Naive thymus-derived CD8-positive, alpha-beta T cell (primary cell): Measurements from ENCODE around the gene DOLK. TPM values are rescaled to one million over a fixed set of nuclear protein-coding genes. Genes with fewer than 3 reads are reported as not detected.
"Not testable (repeated sequence)": the region's sequence is repeated elsewhere in the genome, so short reads cannot be mapped to it uniquely, and the experiment has no call there.

Source experiments
- ATAC-seq, 2 donors: fragments of 150-1000 bp; cut with Tn5 transposase in 1 of 2; sonication (Bioruptor Pico), chemical (Tn5 transposase) in 1 of 2; 1 replicate in 1 of 2; 2 replicates in 1 of 2; pipeline ENCODE4 v1.10.0; 2021; ENCODE audit warnings: mild to moderate bottlenecking in 2 of 2, moderate library complexity in 2 of 2
- POLR2A ChIA-PET: fragments of 350-600 bp; sonication (Branson Sonifier 250); formaldehyde crosslinking; loops from one replicate; lab custom pipeline; 2021; ENCODE audit warnings: antibody characterized with exemption; lab: Charles Lee
- DNase-seq, 10 donors: peaks; one replicate each; pipeline versions ENCODE4 v3.0.0 to v3.0.0-alpha.2; 2020 to 2022
- H3K27ac Mint-ChIP-seq, 10 donors: one replicate each; pipeline ENCODE4 v1.8.0; 2020 to 2022; ENCODE audit warnings: mild to moderate bottlenecking in 10 of 10, mixed read lengths in 10 of 10, moderate library complexity in 4 of 10, inconsistent platforms in 1 of 10
- H3K27me3 Mint-ChIP-seq, 5 donors: one replicate each; pipeline ENCODE4 v1.8.0; 2021 to 2022; ENCODE audit warnings: mixed read lengths in 5 of 5
- H3K36me3 Mint-ChIP-seq, 3 donors: one replicate each; pipeline ENCODE4 v1.8.0; 2020 to 2022; ENCODE audit warnings: mixed read lengths in 3 of 3, mild to moderate bottlenecking in 2 of 3, inconsistent platforms in 1 of 3
- H3K4me1 Mint-ChIP-seq, 4 donors: one replicate each; pipeline ENCODE4 v1.8.0; 2021 to 2022; ENCODE audit warnings: mixed read lengths in 4 of 4
- H3K4me3 Mint-ChIP-seq, 10 donors: one replicate each; pipeline ENCODE4 v1.8.0; 2020 to 2022; ENCODE audit warnings: mild to moderate bottlenecking in 10 of 10, mixed read lengths in 10 of 10, moderate library complexity in 6 of 10, inconsistent platforms in 1 of 10
- H3K9me3 Mint-ChIP-seq, 9 donors: one replicate each; pipeline ENCODE4 v1.8.0; 2020 to 2022; ENCODE audit warnings: mixed read lengths in 9 of 9, mild to moderate bottlenecking in 3 of 9, inconsistent platforms in 1 of 9, moderate library complexity in 1 of 9
- polyA plus RNA-seq, 3 donors: library from polyadenylated mRNA; unstranded; fragments of 300-500 nt; fragmentation: Illumina TruSeq; gene quantifications; one replicate each; pipeline ENCODE4 v1.2.3, GENCODE V29; 2021
- total RNA-seq, 8 experiments: library from RNA in 2 of 8; stranded (reverse) in 2 of 8; gene quantifications; one replicate each; pipeline ENCODE4 v1.2.3 and lab custom pipeline; 2021 to 2026

DOLK gene
- total and polyA plus RNA-seq, 5 experiments from 2014 or later, result 9.0 to 11.1 (median 9.2) TPM

DNA sequence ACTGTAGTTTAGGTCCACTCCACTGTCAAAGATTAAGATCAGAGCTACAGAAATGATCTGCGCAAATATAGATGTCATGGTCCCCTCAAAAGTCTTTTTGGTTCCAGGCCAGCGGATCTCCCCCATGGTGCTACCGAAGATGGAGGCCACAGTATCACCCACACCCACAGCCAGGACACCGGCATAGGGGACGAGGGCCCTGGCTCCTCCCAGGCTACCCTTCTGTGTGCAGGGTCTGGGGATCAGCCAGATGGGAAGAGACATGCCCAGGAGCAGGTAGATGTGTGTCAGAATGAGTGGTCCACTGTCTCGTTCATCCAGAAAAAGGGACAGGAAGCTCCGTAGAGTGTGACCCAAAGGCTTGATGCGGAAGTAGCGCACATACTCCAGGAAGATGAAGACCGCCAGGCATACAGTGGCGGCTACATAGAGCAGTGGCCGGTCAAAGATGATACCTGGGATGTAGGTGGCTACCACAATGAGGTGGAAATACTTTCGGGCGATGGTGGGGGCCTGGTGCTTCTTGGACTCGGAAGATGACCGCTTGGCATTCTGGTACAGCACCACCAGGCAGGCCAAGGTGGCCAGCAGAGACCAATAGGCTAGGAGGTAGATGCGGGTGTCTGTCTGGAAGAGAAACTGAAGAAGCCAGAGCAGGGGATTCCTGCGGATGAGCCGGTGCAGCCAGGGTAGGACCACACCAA, 1.5 kb downstream of the DOLK start:
- Mint-ChIP-seq H3K4me3 (peak overlapping the region; percentile 92 to 99 (median 98)), H3K27me3 (no peaks in the 10 kb centered on the region), H3K36me3 (peaks cover 0 to 10% (median 2%) of the 10 kb centered on the region in 3 donors), H3K9me3 (no peaks in the 10 kb centered on the region), H3K27ac (peak overlapping the region; percentile 86 to 100 (median 98)), H3K4me1 (peaks cover 17 to 49% (median 30%) of the 10 kb centered on the region in 4 donors)
- DNase-seq, result no peak
- ATAC-seq, result no peak
- POLR2A ChIA-PET, result interaction anchor here (0.6 kb wide), 1 partner anchor 360 kb away, joined by 3 read pairs; no protein-coding TSS in a partner anchor

DNA sequence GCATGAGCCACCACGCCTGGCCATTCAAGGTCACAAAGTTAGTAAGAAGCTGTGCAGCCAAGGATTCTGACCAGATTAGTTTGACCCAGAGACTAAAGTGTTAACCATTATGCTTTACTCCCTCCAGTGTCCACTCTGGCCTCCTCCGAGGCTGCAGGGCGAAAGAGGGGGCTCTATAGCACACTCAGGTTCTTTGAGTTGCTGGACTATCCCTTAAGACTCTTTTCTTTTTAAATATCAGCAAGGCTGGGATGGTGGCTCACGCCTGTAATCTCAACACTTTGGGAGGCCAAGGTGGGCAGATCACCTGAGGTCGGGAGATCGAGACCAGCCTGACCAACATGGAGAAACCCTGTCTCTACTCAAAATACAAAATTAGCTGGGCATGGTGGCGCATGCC, 2.4 kb downstream of the DOLK start:
- H3K27ac Mint-ChIP-seq, result peak overlapping the region in 2 of 10 donors; percentile 3 to 43
- POLR2A ChIA-PET, result interaction anchor here (0.6 kb wide), 1 partner anchor 359 kb away, joined by 3 read pairs; no protein-coding TSS in a partner anchor
- H3K4me1 Mint-ChIP-seq, result peaks cover 17 to 44% (median 29%) of the 10 kb centered on the region in 4 donors
- not testable (repeated sequence) for ATAC-seq, DNase-seq, H3K27me3 Mint-ChIP-seq, H3K36me3 Mint-ChIP-seq, H3K9me3 Mint-ChIP-seq
- H3K4me3 Mint-ChIP-seq, result peak overlapping the region in 3 of 10 donors; percentile 28 to 94 (median 41)

DNA sequence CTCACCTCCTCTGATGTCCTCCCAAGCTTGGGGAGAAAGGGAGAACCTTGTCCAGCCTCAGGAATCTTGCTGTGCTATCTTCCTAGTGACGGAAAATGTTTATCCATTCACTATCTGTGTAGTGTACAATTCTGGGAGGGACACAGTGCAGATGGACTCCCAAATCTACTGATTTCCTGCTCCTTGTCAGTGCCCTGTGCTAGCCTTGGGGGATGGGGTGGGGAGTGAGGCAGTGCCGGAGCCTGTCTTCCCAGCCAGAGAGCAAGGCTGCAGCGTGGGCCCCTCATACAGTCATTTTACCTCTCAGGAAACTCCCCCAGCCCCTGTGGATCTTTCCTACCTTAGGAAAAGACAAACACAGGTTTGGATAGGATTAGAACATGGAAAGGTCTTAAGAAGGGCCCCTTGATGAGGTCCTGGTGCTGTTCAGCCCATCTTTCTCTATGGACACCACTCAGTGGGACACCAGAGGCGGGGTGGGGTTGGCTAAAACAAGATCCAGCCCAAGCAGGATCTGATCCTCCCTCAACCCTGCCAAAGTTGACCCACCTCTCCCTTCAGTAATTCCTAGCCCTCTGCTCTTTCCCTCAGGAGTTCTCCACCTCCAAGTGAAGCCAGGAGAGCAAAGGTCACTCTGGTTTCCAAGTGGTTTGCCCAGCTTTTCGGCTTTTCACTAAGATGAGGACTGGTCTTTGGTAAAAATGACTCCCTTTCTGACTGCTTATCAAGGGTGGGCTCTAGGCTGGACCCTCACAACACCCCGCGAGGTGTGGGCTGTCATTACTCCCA, 3.4 kb downstream of the DOLK start:
- Mint-ChIP-seq H3K9me3 (no peaks in the 10 kb centered on the region), H3K27ac (peak overlapping the region in 3 of 10 donors; percentile 40 to 44 (median 43)), H3K27me3 (no peaks in the 10 kb centered on the region), H3K4me1 (peaks cover 17 to 39% (median 28%) of the 10 kb centered on the region in 4 donors), H3K36me3 (peaks cover 0 to 2% (median 2%) of the 10 kb centered on the region in 3 donors), H3K4me3 (peak overlapping the region in 1 of 10 donors; percentile 56)
- DNase-seq (no peak), ATAC-seq (no peak)
- POLR2A ChIA-PET, result interaction anchor here (0.8 kb wide), 1 partner anchor 16 kb away, joined by 3 read pairs; no protein-coding TSS in a partner anchor

DNA sequence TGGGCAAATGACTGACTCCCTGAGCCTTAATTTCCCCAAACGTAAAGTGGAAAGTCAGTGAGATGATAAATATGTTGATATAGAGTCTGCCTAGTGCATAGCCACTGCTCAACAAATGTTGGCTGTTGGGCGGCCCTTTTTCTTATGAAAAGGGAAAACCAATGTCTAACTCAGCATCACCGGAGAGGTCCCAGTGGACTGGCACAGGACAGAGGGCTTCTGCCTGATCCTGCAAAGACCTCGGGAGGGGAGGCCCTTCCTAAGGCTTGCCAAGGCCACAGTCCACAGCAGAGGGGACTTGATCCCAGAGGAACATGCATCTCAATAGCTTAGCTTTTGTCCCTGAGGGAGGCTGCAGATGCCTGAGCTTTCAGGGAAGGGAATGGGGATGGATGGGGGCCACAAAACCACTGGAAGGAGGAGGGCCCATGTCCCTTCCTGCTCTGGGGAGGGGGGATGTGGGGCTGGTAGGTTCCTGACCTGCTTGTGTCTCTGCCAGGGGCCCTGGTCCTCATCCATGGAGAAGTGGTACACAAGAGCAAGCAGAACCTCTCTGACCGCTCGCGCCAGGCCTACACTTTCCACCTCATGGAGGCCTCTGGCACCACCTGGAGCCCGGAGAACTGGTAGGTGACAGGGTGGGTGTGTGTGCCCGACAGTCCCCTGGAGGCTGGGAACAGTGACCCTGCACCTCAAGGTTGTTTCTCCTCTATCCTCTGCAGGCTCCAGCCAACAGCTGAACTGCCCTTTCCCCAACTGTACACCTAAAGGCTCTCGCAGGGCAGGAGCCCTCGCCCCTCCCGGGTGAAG, 6.3 kb downstream of the DOLK start:
- DNase-seq (no peak), ATAC-seq (no peak)
- POLR2A ChIA-PET, result interaction anchor here (0.5 kb wide), 1 partner anchor 123 kb away, joined by 4 read pairs; the partner anchor contains the start of gene ENDOG
- H3K4me1 Mint-ChIP-seq, result peaks cover 7 to 23% (median 8%) of the 10 kb centered on the region in 4 donors
- no peaks in the 10 kb centered on the region for H3K27me3 Mint-ChIP-seq
- H3K4me3 Mint-ChIP-seq, result no peak overlapping the region
- no peaks in the 10 kb centered on the region for H3K9me3 Mint-ChIP-seq
- H3K27ac Mint-ChIP-seq, result no peak overlapping the region
- peaks cover 0 to 2% (median 2%) of the 10 kb centered on the region in 3 donors for H3K36me3 Mint-ChIP-seq

DNA sequence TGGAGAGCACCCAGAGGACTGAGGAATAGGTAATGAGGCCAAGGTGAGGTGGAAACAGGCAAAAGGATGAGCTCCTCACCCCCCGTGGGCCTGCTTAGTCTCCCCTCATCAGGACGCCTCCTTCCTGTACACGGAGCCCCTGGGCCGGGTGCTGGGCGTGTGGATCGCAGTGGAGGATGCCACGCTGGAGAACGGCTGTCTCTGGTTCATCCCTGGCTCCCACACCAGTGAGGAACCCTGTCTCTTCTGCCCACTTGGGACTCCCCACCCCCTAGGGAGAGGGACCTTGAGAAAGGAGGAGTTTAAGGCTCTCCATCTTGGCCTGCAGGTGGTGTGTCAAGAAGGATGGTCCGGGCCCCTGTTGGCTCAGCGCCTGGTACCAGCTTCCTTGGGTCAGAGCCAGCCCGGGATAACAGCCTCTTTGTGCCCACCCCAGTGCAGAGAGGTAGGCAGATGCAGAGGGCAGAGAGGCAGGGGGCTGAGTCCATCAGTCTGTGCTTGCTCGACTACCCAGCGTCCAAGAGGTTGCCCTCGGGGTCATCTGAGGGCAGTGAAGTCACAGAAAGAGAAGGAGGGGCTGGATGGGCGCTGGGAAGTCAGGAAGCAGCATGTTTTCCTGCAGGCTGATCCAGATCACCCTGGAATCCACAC, 7.0 kb downstream of the DOLK start:
- DNase-seq (no peak), ATAC-seq (no peak)
- Mint-ChIP-seq H3K9me3 (no peaks in the 10 kb centered on the region), H3K4me3 (no peak overlapping the region), H3K36me3 (peaks cover 0 to 2% (median 0%) of the 10 kb centered on the region in 3 donors), H3K27ac (no peak overlapping the region), H3K27me3 (no peaks in the 10 kb centered on the region), H3K4me1 (peaks cover 0 to 15% (median under 1%) of the 10 kb centered on the region in 4 donors)
- POLR2A ChIA-PET, result no interaction called here

DNA sequence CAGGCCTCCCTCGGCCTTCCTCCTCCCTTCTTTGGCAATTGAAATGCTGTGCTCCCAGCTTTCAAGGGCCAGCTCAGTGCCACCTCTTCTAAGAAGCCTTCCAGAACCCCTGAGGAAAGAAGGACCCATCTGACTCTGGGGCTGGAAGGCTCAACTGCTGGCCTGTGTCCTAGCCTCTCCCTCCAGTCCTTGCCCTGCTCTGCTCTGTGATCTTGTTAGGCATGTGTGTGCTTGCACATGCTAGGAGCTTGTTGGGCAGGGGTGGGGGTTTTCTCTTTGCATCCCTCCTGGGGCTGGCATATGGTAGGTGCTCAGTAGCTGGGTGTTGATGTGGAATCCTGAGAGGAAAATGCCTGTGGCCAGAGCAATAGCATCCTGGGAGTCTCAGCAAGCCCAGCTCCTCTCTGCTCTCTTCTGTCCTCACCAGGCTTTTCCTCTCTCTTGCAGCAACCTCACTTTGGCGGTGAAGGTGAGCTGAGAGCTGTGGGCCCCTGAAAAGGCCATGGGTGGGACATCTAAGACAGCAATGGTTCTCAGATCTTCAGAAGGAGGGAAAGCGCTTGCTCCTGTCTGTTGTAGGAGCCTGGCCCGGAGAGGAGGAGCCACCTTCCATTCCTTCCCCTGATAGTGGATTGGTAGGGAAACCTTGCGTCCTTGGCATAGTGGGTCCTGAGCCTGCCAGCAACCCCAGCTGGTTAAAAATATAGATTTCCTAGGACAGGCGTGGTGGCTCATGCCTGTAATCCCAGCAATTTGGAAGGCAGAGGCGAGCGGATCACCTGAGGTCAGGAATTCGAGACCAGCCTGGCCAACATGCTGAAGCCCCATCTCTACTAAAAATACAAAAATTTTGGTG, 9.9 kb downstream of the DOLK start:
- ATAC-seq (no peak), DNase-seq (no peak)
- no peaks in the 10 kb centered on the region for H3K9me3 Mint-ChIP-seq
- no peak overlapping the region for H3K4me3 Mint-ChIP-seq
- POLR2A ChIA-PET, result interaction anchor here (0.6 to 1.3 kb wide), 4 partner anchors 9 to 110 kb away, joined by 3 to 6 read pairs (median 4); no protein-coding TSS in a partner anchor
- no peak overlapping the region for H3K27ac Mint-ChIP-seq
- no peaks in the 10 kb centered on the region for H3K27me3 Mint-ChIP-seq
- no peaks in the 10 kb centered on the region for H3K36me3 Mint-ChIP-seq
- H3K4me1 Mint-ChIP-seq, result peaks cover 0 to 2% (median 0%) of the 10 kb centered on the region in 4 donors

DNA sequence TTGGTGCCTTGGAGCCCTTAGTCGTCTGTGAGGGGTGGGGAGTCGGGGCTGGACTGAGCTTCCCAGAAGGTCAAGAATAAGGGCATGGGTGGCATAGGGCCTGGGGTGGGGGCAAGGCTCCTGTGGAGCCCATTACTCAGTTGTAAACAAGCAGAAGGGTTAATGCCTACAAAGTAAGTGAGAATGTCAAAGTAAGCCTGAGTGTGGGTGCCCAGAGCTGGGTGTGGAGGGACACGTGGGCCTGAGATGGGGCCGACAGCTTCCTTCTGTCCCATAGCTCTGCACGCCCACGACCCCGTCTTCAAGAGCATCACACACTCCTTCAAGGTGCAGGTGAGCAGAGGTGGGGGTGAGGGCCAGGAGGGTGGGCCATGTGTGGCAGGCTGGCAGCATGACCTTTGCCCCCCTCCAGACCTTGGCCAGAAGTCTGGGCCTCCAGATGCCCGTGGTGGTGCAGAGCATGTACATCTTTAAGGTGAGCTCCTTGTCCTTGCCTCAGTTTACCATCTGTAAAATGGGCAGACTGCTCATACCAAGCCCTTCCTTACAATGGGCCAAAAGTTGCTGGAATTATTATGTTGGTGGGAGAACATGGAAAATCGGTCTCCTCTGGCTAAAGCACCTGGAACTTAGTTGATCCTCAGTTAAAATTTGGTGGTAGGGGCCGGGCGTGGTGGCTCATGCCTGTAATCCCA, 11.1 kb downstream of the DOLK start:
- H3K4me3 Mint-ChIP-seq, result no peak overlapping the region
- no peaks in the 10 kb centered on the region for H3K4me1 Mint-ChIP-seq
- no peak overlapping the region for H3K27ac Mint-ChIP-seq
- H3K9me3 Mint-ChIP-seq, result no peaks in the 10 kb centered on the region
- no peak for ATAC-seq
- POLR2A ChIA-PET, result interaction anchor here (0.6 to 1.3 kb wide), 3 partner anchors 8 to 109 kb away, joined by 3 to 4 read pairs (median 3); no protein-coding TSS in a partner anchor
- H3K36me3 Mint-ChIP-seq, result no peaks in the 10 kb centered on the region
- DNase-seq, result no peak
- H3K27me3 Mint-ChIP-seq, result no peaks in the 10 kb centered on the region

DNA sequence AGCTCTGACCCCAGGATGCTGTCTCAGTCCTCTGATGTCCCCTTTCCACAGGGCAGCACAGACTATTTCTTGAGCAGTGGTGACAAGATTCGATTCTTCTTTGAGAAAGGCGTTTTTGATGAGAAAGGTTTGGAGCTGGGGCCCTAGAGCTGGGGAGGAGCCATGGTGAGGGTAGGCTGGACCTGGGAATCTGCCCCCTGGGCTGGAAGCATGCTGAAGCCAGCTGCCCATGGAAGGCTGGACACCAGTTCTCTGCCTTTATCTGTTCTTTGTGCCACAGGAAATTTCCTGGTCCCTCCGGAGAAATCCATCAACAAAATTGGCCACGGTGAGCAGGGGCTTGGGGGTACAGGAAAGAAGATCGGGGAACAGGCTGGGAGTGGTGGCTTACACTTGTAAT, 13.7 kb downstream of the DOLK start:
- Mint-ChIP-seq H3K9me3 (no peaks in the 10 kb centered on the region), H3K27me3 (no peaks in the 10 kb centered on the region), H3K4me1 (no peaks in the 10 kb centered on the region), H3K4me3 (no peak overlapping the region), H3K27ac (no peak overlapping the region), H3K36me3 (no peaks in the 10 kb centered on the region)
- DNase-seq (no peak), ATAC-seq (no peak)
- POLR2A ChIA-PET, result interaction anchor here (0.6 kb wide), 2 partner anchors 195 to 282 kb away, joined by 4 read pairs; no protein-coding TSS in a partner anchor

DNA sequence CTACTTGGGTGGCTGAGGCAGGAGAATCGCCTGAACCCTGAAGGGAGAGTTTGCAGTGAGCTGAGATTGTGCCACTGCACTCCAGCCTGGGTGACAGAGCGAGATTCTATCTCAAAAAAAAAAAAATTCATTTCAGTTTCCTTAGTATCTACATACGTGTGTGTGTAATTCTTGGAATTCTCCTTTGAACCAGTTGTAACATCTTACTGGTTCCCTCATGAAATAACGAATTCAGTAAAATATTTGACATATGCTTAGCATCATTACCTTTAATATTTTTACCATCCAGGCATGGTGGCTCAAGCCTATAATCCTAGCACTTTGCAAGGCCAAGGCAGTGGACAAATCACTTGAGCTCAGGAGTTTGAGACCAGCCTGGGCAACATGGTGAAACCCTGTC, 17.8 kb downstream of the DOLK start:
- no peak for ATAC-seq
- no peaks in the 10 kb centered on the region for H3K9me3 Mint-ChIP-seq
- no peak for DNase-seq
- H3K4me3 Mint-ChIP-seq, result no peak overlapping the region
- H3K27me3 Mint-ChIP-seq, result no peaks in the 10 kb centered on the region
- H3K4me1 Mint-ChIP-seq, result peaks cover 8 to 14% (median 11%) of the 10 kb centered on the region in 4 donors
- H3K36me3 Mint-ChIP-seq, result no peaks in the 10 kb centered on the region
- peak overlapping the region in 1 of 10 donors; percentile 34 for H3K27ac Mint-ChIP-seq
- POLR2A ChIA-PET, result interaction anchor here (1.4 to 2.5 kb wide), 3 partner anchors 27 to 67 kb away, joined by 3 to 12 read pairs (median 9); partner anchors contain the start of genes KYAT1 and LRRC8A

DNA sequence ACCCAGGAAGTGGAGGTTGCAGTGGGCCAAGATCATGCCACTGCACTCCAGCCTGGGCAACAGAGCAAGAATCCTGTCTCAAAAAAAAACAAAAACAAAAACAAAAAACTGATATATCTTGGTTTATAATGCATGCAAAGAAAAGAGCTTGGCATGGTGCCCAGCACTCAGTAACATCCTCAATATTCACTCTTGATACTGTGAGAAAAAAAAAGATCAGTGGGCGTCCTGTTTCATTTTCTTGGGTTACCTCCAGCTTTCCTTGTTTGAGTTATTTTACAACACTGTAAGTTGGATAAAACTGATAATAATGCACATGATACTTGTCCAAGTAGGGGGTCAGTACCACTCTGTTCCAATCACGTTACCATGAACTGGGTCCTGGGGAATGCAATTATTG, 18.8 kb downstream of the DOLK start:
- ATAC-seq, result no peak
- H3K27ac Mint-ChIP-seq, result no peak overlapping the region
- H3K27me3 Mint-ChIP-seq, result no peaks in the 10 kb centered on the region
- H3K36me3 Mint-ChIP-seq, result no peaks in the 10 kb centered on the region
- peaks cover 8 to 14% (median 11%) of the 10 kb centered on the region in 4 donors for H3K4me1 Mint-ChIP-seq
- no peak overlapping the region for H3K4me3 Mint-ChIP-seq
- POLR2A ChIA-PET, result interaction anchor here (0.6 to 2.5 kb wide), 5 partner anchors 8 to 66 kb away, joined by 3 to 12 read pairs (median 3); partner anchors contain the start of genes KYAT1 and LRRC8A
- no peak for DNase-seq
- H3K9me3 Mint-ChIP-seq, result no peaks in the 10 kb centered on the region
